GM19351 (cell line): ENCODE data around the gene AMPD3.
A peak's percentile ranks its signal among the peaks of the same experiment; 100 is the strongest.

Experiments used
- ATAC-seq: cut with Tn5 transposase; IDR thresholded peaks from one replicate; pipeline ENCODE4 v1.9.1; 2021; ENCODE audit warnings: mild to moderate bottlenecking, moderate library complexity; ENCODE audit not compliant: unreplicated experiment

The AMPD3 gene

DNA sequence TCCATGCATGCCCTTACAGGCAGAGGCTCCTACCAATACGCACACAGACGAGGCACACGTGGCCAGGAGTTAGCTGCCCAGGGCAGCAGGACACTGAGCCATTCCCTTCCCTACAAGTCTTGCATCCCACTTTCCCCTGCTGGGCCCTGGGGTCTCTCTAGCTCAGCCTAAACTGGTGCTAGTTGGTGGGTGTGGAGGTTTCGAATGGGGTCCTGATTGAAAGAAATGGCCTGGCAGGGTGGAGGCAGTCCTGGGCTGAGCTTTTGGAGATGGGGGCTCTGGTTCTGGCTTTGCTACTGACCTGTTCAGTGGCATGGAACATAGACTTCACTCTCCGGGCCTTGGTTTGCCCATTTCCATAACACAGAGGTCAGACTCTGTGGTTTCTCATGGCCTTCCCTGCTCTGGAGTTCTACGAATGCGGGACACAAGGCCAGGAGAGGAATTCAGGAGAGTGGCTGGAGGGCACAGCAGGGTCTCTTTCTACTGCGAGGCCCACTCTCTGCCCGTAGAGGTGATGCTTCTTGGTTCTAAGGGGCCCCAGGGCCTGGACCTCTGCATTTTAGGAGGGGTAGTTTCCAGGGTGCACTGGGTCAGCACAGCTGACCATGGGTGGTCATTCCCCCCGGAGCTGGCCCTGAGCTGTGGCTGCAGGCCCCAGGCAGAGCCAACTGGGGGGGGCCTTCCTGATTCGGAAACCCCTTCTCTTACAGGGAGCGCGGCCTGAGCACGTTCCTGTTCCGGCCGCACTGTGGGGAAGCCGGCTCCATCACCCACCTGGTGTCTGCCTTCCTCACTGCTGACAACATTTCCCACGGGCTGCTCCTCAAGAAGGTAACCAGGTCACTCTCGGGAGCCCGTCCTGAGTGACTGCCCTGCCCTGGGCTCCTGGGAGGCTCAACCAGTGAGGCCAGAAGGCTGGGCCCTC lies 46.0 kb downstream of the AMPD3 start:
- no peak for ATAC-seq

DNA sequence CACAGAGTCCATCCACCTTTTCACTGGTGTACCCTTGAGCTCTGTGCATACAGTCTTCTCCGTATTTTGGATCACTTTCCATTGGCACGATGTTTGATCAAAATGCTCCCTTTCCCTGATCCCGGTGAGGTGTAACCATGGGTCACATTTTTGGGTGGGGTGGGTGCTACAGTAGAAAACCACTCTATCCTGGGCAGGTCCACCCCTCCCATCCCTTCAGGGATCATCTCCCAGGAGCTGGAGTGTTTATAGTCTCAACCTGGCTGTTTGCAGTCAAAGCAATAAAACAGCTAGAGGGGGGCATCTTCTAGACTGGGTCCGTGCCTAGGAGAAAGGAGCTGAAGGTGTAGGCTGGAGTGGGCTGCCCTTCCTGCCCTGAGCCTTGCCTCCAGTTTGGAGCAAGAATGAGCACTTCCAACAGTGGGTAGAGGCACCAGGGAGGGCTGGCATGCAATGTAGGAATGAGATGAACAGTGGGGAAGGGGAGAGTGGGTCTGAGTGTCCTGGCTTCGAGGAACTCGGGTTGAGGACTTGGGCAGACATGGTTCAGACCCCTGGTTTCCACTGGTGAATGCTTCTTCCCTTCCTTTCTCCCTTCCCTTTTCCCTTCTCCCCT lies 47.1 kb downstream of the AMPD3 start:
- no peak for ATAC-seq

DNA sequence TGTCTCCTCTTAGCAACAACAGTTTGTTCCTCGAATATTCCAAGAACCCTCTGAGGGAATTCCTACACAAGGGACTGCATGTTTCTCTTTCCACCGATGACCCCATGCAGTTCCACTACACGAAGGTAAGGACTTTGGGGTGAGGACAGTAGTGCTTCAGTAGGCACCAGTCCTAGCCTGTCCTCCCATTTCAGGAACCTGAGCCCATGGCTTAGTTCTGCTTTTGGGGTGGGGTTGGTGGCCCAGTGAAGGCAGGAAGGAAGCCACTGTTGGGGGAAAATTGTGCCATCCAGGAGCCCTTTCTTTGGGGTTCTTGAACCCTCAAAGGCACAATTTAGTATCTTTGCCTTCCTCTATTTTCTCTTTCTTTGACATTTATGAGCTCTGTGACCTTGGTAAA lies 47.7 kb downstream of the AMPD3 start:
- no peak for ATAC-seq

DNA sequence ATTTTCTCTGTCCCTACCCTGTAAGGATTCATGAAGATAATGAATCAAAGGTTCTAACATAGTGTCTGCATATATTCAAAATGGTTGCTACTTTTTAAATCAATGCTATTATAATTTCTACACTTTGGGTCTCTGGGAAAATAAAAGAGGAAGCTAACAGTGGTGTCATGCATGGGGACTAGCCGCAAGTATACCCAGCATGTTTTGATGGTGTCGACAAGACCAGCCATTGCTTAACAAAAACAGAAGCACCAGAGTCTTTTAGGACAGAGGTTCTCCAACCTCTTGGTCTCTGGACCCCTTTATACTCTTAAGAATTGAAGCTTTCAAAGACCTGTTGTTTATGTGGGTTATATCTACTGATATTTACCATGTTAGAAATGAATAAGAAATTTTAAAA lies 48.2 kb downstream of the AMPD3 start:
- no peak for ATAC-seq

DNA sequence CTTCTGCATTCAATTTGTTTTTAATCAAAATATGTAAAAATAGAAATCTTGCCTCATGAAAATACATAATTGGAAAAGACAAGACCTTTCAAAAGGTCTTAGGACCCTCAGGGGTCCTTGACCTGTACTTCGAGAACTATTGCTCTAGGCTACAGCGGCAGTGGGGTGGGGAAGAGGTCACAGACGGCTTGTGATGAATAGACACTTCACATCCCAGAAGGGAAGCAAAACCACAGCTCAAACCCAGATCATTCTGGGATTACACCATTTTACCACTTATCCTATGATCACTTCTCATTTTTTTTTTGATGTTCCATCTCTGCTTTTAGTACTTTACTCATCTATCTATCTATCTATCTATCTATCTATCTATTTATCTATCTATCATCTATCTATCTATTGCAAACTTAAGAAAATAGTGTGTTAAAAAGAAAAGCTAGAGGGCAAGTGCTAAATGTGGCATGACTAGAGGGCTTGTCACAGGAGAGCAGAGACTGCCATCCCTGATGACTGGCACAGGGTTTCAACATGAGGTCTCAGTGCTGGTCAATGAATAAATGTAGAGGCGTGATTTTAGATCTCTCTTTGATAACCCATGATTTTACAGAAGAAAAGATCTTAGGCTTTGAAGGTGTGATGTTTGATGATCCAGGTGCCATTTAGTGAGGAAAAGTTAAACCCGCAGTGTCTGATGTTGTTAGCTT lies 48.9 kb downstream of the AMPD3 start:
- no peak for ATAC-seq

DNA sequence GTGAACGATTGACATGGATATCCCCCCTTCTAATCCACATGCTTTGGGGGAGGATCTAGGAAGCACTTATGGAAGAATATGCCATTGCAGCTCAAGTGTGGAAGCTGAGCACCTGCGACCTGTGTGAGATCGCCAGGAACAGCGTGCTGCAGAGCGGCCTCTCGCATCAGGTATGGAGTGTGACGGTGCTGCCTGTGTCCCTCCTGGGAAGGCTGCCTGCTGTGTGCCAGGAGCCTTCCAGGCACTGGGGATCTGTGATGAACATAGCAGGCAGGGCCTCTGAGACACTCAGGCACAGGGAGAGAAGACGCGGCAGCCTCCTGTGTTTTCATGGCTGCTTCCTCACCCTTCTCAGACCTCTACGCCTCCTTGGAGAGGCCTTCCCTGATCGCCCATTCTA lies 49.4 kb downstream of the AMPD3 start:
- ATAC-seq, result no peak

DNA sequence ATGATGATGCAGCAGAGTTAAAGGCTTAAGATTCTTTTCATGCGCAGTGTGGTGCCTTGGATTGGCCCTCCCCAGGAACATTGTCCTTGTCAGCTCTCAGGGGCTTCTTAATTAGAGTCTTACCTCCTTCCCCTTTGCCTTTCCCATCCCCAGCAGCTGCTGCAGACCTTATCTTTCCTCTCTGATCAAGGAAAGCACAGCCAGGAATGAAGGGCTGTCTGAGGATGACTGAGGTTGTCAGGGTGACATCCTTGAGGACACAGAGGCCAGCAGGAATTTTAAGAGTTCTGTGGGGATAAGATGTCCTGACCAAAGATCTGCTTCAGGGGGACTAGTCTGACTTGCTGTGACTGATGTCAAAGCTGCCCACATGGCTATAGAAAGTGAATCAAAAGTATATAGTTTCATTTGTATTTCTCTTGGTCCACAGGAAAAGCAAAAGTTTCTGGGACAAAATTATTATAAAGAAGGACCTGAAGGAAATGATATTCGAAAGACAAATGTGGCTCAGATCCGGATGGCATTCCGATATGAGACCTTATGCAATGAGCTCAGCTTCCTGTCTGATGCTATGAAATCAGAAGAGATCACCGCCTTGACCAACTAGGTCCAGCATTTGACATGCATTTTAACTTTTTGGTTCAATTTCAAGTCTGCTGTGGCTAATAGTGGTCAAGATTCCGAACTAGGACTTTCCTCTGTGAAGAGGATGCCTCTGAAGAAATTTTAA lies 50.4 kb downstream of the AMPD3 start:
- no peak for ATAC-seq

DNA sequence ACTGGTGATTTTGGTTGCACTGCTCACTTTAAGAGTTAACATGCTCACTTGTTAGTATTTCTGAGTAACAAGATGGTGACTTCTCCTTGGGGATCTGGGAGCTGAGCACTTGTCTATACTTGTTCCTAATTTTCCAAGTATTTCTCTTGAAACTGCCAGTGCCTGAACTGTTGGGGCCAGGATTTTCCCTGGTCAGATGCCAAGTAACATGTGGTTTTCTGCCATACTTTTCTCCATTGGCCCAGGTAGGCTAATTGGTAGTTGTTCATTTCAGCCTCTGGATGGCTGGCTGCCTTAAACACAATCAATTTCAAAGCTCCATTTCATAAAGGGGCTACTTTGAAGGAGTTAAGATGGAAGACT lies 50.9 kb downstream of the AMPD3 start:
- ATAC-seq, result no peak

DNA sequence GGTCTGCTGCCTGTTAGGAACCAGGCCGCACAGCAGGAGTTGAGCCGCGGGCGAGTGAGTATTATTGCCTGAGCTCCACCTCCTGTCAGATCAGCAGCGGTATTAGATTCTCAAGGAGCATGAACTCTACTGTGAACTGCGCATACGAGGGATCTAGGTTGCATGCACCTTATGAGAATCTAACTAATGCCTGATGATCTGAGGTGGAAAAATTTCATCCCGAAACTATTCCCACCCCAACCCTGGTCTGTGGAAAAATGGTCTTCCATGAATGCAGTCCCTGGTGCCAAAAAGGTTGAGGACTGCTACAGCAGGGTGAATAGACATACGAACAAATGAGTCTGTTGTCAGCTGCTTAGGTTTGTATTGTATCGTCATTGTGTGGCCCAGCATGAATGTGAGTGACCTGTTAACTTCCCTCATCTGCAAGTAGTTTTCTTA lies 56.1 kb downstream of the AMPD3 start:
- ATAC-seq, result no peak

DNA sequence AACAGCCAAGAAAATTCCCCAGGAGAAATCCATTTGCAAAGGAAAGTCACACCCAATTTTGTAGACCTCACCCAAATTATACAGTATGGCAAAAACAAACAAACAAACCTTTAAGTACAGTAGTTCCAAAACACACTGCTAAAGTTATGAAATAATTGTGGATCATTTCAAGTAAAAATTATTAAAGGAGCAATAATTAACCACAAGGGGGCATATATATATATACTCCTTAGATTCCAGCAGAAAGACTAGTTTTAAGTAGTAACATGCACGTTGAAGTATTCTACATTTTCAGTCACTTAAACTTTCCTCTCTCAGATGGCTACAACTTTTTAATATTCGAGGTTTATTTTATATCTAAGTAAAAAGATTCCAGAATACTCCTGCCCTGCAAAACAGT lies 59.1 kb downstream of the AMPD3 start:
- ATAC-seq, result no peak

DNA sequence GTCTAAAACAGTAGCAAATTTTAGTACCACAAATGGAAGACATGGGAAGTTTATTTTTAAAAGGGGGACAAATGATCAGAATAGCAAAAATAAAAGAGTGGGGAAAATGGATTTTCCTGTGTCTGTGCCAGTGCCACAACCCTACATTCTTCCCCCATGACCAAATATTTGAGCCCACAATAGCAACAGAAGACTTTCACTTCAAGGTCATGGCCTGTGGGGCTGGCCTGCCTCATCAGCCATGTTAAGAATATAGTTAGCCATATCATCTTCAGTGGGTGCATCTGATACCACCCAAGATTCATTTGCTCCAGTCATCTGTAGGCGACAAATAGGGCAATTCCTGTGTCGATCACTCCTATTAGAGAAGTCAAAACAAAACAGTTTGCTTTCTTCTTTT lies 59.6 kb downstream of the AMPD3 start:
- no peak for ATAC-seq

DNA sequence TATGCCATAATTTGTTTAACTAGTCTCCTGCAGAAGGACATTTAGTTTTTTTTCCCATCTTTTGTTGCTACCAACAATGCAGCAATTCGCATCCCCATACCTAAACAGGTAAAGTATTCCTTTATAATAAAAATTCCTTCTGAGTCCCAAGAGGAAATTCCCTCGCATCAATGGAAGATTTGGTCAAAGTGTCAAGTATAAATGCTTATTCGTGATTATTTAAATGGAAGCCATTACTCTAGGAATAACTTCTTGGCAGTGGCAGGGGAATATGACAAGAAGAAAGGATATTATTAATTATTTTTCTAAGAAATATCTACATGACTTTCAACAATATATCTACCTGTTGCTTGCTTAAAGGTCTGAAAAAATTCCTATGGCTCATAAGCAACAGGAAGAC lies 60.4 kb downstream of the AMPD3 start:
- ATAC-seq, result no peak

DNA sequence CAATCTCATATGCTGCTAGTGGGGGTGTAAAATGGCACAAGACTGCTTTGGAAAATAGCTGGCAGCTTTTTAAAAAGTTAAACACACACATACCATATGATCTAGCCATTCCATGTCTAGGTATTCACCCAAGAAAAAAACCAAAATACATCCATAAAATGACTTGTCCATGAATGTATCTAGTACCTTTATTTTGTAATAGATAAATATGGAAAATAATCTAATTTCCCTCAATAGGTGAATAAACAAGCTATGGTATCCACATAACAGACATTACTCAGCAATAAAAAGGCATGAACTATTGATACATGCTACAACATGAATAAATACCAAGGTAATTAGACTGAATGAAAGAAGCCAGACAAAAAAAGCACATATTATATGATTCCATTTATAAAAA lies 63.1 kb downstream of the AMPD3 start:
- no peak for ATAC-seq

DNA sequence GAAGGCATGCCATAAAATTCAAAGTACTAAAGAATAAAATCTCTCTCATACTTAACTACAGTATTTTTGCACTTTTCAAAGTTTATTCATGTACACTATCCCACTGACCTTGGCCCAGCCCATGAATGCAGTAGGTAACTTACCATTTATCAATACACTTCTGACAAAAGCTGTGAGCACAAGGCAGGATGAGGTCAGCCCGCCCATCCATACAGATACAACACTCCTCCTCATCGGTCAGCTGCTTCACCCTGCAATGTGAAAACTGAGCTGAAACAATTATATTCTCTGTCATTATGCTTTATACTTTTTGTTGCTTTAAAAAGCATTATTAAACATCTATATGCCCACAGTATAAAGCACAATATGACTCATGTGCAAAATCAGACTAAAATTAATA lies 63.8 kb downstream of the AMPD3 start:
- no peak for ATAC-seq

DNA sequence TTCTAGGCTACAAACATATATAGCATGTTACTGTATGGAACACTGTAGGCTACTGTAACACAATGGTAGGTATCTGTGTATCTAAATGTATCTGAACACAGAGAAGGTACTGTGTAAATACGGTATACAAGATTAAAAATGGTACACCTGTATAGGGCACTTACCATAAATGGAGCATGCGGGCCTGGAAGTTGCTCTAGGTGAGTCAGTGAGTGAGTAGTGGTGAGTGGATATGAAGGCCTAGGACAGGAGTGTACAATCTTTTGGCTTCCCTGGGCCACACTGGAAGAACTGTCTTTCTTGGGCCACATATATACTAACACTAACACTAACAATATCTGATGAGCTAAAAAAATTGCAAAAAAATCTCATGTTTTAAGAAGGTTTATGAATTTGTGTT lies 64.6 kb downstream of the AMPD3 start:
- no peak for ATAC-seq

DNA sequence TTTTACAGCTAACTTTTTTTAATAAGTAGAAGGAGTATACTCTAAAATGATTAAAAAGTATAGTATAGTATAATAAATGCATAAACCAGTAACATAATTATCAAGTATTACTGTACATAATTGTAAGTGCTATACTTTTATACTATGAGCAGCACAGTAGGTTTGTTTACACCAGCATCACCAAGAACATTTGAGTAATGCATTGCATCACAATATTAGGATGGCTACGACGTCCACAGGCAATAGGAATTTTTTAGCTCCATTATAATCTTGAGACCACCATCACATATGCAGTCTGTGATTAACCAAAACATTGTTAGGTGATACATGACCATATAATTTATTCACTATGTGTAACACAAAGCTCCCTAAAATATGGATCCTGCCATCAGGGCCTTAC lies 65.5 kb downstream of the AMPD3 start:
- ATAC-seq, result no peak

DNA sequence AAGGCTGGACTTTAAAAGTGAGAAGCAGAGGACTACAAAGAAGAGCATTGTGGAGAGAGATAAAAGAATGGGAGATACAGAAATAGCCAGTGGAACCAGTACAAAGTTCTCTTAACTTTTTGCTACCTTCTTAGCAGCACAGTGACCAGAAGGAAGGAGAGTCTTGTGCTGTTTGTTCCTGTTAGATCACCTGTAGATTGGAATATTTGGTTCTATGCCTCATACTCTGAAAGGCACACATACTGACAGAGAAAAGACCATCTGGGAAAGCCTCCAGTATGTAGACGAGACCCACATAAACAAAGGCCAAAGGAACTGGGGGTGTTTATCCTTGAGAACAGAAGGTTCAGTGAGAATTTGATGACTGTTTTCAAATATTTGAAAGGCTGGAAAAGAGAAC lies 67.2 kb downstream of the AMPD3 start:
- no peak for ATAC-seq

DNA sequence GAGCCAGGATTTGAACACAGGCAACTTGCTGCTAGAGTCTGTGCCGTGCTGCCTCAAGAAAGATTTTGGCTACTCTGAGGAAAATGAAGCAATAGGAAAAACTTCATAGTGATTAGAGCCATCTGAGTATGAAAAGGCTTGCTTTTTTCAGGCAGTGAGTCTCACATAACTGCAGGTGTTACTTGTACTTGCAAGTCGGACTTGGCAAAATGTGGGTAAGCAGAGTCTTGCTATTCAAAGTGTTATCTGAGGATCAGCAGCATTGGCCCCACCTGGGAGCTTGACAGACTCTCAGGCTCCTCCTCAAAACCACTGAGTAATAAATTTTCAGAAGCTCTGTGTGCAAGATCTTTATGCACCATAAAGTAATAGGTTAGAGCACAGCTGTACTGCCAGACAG lies 67.9 kb downstream of the AMPD3 start:
- ATAC-seq, result no peak

DNA sequence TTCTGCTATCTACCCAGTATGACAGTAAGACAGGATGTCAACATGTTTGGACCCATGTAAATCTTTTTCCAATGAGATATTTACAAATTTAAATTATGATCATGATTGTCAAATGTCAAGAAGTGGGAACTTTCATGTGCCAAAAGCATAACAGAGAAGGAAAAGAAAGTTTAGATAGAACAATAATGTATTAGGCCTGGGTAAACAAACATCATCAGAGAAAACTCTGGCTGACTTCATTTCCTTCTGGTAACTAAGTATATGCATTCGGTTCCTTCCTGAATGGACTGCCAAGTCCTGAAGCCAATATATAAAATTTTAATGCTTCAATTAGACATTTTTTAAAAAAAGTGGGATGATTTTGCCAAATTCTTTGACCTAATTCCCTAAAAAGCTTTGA lies 69.4 kb downstream of the AMPD3 start:
- ATAC-seq, result no peak

DNA sequence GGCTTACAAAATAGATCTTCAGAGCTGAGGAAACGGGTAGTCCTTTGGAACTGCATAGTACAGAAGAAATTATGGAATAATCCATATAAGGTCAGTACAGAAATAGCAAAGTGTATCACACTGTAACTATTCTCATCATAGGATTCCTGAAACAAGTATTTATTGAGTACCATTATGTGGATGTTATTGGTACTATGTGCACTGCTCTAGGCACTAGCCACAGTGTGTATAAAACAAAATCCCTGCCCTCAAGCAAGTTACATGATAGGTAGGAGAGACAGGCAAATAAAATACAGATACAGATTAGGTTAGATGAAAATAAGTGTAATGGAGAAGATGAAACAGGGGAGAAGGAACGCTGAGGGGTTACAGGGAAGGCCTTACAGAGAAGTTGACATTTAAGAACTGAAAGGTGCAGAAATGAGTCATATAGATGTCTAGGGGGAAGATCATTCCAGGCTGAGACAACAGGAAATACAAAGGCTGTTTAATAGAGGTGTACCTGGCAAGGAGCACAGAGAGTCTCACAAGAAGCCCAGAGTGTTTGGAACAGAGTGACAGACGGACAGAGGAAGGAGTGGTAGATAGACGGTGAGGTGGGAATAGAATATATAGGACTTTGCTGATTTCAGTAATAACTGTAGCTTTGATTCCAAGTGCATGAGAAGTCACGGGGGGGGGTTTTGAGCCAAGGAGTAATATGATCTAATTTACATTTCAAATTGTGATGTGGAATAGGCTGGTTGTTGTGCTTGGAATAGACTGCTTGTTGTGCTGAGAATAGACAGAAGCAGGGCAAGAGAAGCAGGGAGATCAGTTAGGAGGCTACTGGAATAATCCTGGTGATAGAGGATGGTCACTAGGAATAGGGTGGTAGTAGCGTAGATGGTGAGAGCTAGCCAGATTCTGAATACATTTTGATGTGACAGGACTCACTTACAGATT lies 72.2 kb downstream of the AMPD3 start:
- peak; percentile 70 for ATAC-seq
